Uterus (tissue), 2 donors: Measurements from ENCODE around the gene WBP1L.

Source experiments
- POLR2A ChIP-seq, 2 donors: fragments of 450-650 bp; IDR thresholded peaks; one replicate each; pipeline ENCODE4 v1.6.1; 2016; ENCODE audit warnings: antibody characterized with exemption in 2 of 2, mild to moderate bottlenecking in 1 of 2, moderate library complexity in 1 of 2
- TF ChIP-seq, protein P1 (sequence below), 4 experiments: fragments of 200-600 bp in 2 of 4; fragments of 450-650 bp in 2 of 4; sonication (generic) in 2 of 4; IDR thresholded peaks; one replicate each; pipeline ENCODE4 v1.5.1; 2016 to 2019; ENCODE audit warnings: antibody characterized with exemption in 4 of 4, mild to moderate bottlenecking in 2 of 4, moderate library complexity in 1 of 4

DNA sequence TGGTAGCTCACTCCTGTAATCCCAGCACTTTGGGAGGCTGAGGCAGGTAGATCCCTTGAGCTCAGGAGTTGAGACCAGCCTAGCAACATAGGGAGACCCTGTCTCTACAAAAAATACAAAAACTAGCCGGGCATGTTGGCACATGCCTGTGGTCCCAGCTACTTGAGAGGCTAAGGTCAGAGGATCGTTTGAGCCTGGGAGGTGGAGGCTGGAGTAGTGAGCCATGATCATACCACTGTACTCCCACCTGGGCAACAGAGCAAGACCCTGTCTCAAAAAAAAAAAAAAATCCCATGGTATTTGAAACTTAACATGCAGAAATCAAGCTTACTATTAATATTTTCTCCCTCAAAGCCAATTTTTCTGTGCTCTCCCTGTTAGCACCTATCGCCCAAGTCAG lies 23.4 kb upstream of the WBP1L start:
- TF ChIP-seq, protein P1, sequence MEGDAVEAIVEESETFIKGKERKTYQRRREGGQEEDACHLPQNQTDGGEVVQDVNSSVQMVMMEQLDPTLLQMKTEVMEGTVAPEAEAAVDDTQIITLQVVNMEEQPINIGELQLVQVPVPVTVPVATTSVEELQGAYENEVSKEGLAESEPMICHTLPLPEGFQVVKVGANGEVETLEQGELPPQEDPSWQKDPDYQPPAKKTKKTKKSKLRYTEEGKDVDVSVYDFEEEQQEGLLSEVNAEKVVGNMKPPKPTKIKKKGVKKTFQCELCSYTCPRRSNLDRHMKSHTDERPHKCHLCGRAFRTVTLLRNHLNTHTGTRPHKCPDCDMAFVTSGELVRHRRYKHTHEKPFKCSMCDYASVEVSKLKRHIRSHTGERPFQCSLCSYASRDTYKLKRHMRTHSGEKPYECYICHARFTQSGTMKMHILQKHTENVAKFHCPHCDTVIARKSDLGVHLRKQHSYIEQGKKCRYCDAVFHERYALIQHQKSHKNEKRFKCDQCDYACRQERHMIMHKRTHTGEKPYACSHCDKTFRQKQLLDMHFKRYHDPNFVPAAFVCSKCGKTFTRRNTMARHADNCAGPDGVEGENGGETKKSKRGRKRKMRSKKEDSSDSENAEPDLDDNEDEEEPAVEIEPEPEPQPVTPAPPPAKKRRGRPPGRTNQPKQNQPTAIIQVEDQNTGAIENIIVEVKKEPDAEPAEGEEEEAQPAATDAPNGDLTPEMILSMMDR (IDR thresholded peaks at IDR 0.05): no peak
- TF ChIP-seq POLR2A (IDR thresholded peaks at IDR 0.05): no peak
